HG03439 (cell line): ENCODE measurements around the gene CHST1.

Source experiments
- ATAC-seq: cut with Tn5 transposase; IDR thresholded peaks from one replicate; pipeline ENCODE4 v1.9.1; 2021; ENCODE audit warnings: mild to moderate bottlenecking, moderate library complexity; ENCODE audit not compliant: unreplicated experiment

CHST1 gene

GRCh38 chr11:45660729-45661438 is 4.5 kb downstream of the CHST1 start:
- ATAC-seq, result no peak

DNA sequence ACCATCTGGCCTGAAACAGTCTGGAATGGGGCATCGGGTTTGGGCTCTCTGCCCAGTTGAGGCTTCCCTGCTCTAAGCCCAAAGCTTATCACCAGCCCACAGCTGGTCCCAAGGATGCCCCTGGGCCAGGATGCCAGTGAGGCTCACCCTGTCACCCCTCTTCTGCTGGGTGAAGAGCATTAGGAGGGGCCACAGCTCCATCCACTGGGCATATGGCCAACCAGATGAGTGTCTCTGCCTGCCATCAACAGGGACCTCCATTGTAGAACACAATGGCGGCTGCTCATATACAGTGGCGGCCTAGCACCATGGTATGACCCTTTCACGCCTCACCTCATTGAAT is 5.6 kb downstream of the CHST1 start:
- ATAC-seq, result no peak

GRCh38 chr11:45659031-45659817 is 6.2 kb downstream of the CHST1 start:
- no peak for ATAC-seq

GRCh38 chr11:45658292-45658991 is 7.0 kb downstream of the CHST1 start:
- ATAC-seq, result no peak

DNA sequence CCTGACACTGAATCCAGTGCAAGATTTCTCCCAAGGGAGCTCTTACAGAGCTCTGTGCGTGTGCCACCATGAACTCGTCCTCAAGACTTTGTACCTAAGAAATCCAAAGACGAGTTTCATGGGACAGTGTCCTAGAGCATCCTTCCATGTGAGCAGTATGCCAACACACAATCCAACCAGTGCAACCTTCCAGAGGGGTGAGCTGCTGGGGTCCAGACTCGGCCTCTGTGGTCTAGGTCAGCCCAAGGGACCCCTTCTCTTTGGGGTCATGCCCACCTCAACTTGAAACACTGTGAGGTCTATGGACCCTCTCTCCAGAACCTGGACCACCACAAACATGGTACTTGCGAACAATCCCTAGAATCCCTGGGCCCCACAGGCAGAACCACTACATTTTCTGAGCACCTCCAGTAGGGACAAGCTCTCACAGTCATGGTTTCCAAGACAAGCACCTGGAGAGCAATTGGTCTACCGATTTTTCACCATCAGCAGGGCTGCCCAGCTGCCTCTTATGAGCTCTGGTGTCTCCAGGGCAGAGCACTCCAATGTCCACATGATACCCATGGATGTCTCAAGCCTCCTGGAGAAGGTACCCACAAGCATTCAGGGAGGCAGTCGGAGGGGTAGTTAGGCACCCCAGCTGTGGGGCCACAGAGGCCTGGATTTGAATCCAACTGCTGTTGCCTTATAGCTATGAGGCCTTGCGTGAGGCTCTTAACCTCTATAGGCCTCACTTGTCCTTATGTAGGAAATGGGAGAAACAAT is 7.7 kb downstream of the CHST1 start:
- no peak for ATAC-seq

- no peak for ATAC-seq
Measured at GRCh38 chr11:45655831-45656230, 9.6 kb downstream of the CHST1 start.

DNA sequence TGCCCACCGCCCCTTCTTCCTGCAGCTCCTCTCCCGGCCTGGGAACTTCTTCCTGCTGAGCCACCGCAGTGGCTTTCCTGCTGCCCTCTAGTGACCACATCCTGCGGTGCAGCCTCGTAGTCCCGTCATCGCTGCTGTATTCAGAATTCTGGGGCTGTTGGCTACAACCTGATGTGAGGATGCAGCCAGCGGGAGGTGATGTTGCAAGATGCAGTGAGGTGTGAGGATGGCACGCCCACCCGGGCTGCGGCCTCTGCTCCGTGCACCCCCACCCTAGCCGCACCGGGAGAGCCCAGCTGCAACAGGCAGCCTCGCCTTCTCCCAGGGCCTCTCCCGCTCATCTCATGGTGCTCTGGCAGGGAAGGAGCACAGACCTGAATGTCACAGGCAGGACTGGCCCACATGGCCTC is 10.1 kb downstream of the CHST1 start:
- no peak for ATAC-seq

GRCh38 chr11:45655012-45655283 is 10.5 kb downstream of the CHST1 start:
- no peak for ATAC-seq

DNA sequence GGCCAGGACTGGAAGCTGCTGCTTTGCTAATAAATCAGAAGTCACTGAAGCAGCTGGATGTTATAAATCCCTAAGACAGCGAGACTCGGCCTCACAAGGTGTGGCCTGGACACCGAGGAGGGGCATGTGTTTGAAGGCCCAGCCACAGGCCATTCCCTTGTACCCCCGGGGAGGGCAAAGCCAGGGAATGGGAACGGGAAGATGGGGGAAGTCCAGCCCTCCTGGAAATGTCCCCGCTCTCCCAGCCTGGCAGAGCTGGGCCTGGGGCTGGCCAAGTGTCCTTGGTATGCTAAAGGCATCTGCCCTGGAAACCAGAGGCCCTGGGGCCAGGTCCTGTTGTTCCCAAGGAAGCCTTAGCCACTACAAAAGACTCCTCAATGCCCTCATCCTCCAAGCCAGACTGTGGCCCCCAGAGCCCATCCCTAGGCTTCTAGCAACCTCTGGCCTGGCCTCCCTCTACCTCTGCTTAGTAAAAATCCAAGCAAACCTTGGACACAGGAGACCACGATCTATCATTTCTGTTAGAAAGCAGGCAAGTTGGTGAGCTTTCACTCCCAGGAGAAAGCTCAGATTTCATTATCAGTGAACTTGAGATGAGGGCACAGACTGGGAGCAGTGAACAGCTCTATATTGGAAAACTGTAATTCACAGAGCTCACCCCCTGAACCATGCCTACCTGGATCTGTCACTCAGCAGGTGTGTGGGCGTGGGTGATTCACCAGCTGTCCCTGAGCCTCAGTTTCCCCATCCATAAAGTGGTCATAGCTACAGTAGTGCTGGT is 11.0 kb downstream of the CHST1 start:
- ATAC-seq, result no peak

GRCh38 chr11:45653277-45653676 is 12.1 kb downstream of the CHST1 start:
- ATAC-seq, result no peak

DNA sequence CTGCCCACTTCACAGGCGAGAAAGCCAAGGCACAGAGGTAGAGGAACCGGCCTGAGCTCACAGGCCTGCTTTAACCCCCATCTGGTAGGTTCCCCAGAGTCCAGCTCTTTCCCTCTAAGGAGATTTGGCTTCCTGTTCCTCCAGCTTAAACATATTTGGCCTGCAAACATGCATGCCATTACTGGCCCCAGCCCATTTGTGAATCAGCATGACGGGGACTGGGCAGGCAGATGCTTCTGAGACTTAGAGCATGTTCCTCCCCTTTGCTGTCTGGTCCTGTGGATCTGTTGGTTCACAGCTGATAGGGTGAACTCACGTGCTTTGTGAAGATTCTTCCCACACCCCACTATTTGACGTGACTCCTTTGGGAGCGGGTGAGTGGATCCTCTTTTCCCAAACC is 12.6 kb downstream of the CHST1 start:
- no peak for ATAC-seq

DNA sequence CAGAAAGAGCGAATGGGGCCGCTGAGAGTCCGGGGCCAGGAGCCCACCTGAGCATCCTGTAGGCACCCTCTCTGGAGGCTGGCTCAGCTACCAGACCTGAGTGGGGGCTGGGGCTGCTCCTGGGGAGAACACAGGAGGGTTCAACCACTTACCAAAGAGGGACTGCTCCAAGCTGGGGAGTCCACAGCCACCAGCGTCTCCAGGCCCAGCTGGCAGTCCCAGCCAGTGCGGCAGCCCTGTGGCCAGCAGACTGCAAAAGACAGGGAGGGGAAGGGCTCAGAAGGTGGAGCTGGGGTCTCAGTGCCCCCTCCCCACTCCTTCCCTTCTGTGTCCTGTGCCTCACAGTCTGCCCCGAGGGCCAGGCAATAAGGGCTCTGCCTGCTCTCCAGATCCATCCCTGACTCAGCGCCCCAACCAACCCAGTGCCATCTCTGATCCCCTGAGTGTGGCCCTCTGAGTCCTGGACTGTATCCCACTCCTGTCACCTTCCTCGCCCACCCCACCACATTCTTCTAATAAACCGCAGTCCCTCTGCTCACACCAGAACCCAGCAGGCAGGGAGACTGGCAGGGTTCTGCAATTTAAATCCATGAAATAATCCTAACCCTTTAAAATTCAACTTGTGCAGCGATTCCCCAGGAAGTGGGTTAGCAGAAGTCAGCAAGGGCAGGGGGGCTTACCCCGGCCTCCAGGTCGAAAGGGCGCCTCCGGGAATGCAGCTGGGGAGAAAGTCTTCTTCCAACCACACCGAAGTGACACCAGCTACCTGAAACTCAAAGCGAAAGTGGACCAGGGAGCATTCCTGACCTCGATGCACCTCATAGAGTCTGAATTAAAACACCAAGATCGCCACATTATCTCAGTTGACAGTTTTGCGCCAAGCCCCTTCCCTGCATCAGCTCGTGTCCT is 13.3 kb downstream of the CHST1 start:
- no peak for ATAC-seq

DNA sequence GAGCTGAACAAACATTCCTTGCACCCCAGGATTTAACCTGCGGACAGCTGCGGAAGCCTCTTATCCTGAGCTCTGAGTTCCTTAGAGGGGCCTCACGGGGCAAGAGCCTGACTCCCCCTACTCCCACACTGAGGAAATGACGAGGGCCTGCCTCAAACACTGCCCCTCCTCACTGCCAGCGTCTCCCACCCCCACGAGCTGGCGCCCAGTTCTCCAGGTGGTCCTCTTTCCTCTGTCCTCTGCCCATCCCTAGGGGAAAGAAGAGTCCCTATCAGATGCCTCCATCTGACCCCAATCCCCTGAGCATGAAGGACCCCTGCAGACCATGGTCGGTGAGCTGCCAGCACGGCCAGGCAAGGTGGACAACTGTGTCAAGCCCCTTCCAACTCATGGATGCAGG is 14.3 kb downstream of the CHST1 start:
- no peak for ATAC-seq

GRCh38 chr11:45650166-45651095 is 15.0 kb downstream of the CHST1 start:
- ATAC-seq, result no peak

GRCh38 chr11:45649544-45650165 is 15.8 kb downstream of the CHST1 start:
- ATAC-seq, result no peak

- ATAC-seq, result no peak
Measured at GRCh38 chr11:45648931-45649330, 16.5 kb downstream of the CHST1 start.

- no peak for ATAC-seq
Measured at GRCh38 chr11:45647786-45648185, 17.6 kb downstream of the CHST1 start.

GRCh38 chr11:45647329-45647728 is 18.1 kb downstream of the CHST1 start:
- no peak for ATAC-seq
